Left lung (tissue), 10 donors: ENCODE measurements around the gene CPT1B. TPM values are rescaled to one million over a fixed set of nuclear protein-coding genes. Genes with fewer than 3 reads are reported as not detected.

Source experiments
- ATAC-seq: fragments of 200-7000 bp; cut with Tn5 transposase; one replicate; pipeline ENCODE4 v1.9.1; 2020; ENCODE audit warnings: moderate library complexity
- DNase-seq, 4 donors: peaks; one replicate each; pipeline ENCODE4 v3.0.0-alpha.2; 2013 to 2020
- H3K27ac ChIP-seq, 2 donors: fragments of 200-600 bp; sonication (generic) in 1 of 2; one replicate each; pipeline versions ENCODE4 v1.5.0 to v1.8.0; 2020 to 2021
- H3K27me3 ChIP-seq, 2 donors: fragments of 200-600 bp; sonication (generic) in 1 of 2; one replicate each; pipeline versions ENCODE4 v1.5.0 to v1.8.0; 2020 to 2021
- H3K36me3 ChIP-seq, 2 donors: fragments of 200-600 bp; sonication (generic) in 1 of 2; one replicate each; pipeline versions ENCODE4 v1.5.0 to v1.8.0; 2020 to 2021
- H3K4me1 ChIP-seq, 2 donors: fragments of 200-600 bp; one replicate each; pipeline ENCODE4 v1.8.0; 2021
- H3K4me3 ChIP-seq, 2 donors: fragments of 200-600 bp; sonication (generic) in 1 of 2; one replicate each; pipeline versions ENCODE4 v1.5.0 to v1.8.0; 2020 to 2021; ENCODE audit warnings: mild to moderate bottlenecking in 1 of 2
- H3K9me3 ChIP-seq, 2 donors: fragments of 200-600 bp; sonication (generic) in 1 of 2; one replicate each; pipeline versions ENCODE4 v1.5.0 to v1.8.0; 2020 to 2021
- intact Hi-C, 2 donors: fragments of 100-400 bp; cut with DNase I; formaldehyde crosslinking; loops; one replicate each; pipeline versions ENCODE4 v1.11.2 to v1.14.2; 2022
- polyA plus RNA-seq, 6 donors: library from polyadenylated mRNA; unstranded; fragments of 120-200 nt; gene quantifications; one replicate each; pipeline ENCODE4 v1.2.1, GENCODE V29; 2013; ENCODE audit not compliant: insufficient read length in 6 of 6
- total RNA-seq, 2 donors: library from RNA; stranded (reverse); fragmentation: NEBNext Ultra II Directional; extraction: Animal tissue kit (Norgen Biotek cat#: 25700); gene quantifications; one replicate each; pipeline ENCODE4 v1.2.1, GENCODE V29; 2021
- TF ChIP-seq, protein P1 (sequence below), 2 donors: fragments of 200-600 bp; sonication (generic) in 1 of 2; IDR thresholded peaks; one replicate each; pipeline versions ENCODE4 v1.5.0 to v1.8.0; 2021; ENCODE audit warnings: antibody characterized with exemption in 2 of 2
- donor health status: DM: no; HTN: yes; CAD: no.
- donor health status: DM: no; HTN: no; CAD: no.

Gene CPT1B
- total and polyA plus RNA-seq, 8 donors = 9.8 to 20.0 (median 13.4) TPM

DNA sequence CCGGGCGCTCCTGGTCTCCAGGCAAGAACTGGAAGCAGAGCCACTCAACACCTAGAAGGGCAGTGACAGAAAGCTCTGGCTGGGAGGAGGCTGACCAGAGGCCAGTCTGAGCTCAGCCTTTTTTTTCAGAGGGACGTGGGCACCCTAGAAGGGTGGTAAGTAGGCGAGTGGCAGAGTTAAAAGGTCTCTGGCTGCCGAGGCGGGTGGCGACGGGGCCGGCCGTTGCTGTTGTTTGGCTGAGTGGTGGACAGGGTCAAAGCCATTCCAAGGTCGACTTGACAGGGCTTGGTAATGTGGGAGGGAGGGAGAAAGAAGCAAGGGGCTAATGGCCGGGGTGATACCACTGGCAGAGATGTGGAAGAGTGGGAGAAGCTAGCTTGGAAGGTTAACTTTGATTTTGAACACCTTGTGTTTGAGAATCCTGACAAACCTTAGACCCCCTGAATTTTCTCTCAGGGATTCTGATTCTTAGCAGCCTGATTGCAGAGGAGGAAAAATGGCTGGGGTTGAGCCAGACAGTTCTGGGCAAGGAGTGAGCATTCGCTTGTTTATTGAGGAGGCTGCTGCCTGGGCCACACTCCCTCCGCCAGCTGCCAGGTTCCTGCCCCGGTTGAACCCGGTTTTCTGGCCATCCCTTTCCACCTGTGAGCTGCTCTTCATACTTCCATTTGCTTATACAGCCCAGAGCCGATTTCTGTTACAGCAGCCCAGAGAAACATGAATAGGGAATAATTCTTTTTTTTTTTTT, 14.6 kb downstream of the CPT1B start:
- no peaks in the 10 kb centered on the region for H3K9me3 ChIP-seq
- H3K27ac ChIP-seq = peak overlapping the region; percentile 63 to 73
- peaks cover 0 to 7% of the 10 kb centered on the region in 2 donors for H3K36me3 ChIP-seq
- TF ChIP-seq, protein P1, sequence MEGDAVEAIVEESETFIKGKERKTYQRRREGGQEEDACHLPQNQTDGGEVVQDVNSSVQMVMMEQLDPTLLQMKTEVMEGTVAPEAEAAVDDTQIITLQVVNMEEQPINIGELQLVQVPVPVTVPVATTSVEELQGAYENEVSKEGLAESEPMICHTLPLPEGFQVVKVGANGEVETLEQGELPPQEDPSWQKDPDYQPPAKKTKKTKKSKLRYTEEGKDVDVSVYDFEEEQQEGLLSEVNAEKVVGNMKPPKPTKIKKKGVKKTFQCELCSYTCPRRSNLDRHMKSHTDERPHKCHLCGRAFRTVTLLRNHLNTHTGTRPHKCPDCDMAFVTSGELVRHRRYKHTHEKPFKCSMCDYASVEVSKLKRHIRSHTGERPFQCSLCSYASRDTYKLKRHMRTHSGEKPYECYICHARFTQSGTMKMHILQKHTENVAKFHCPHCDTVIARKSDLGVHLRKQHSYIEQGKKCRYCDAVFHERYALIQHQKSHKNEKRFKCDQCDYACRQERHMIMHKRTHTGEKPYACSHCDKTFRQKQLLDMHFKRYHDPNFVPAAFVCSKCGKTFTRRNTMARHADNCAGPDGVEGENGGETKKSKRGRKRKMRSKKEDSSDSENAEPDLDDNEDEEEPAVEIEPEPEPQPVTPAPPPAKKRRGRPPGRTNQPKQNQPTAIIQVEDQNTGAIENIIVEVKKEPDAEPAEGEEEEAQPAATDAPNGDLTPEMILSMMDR (IDR thresholded peaks at IDR 0.05) = no peak
- peaks cover 0 to 8% of the 10 kb centered on the region in 2 donors for H3K4me1 ChIP-seq
- DNase-seq (no peak), ATAC-seq (peak; percentile 31)
- peak overlapping the region; percentile 48 to 56 for H3K4me3 ChIP-seq
- intact Hi-C loops = no loop called here
- H3K27me3 ChIP-seq = no peaks in the 10 kb centered on the region

DNA sequence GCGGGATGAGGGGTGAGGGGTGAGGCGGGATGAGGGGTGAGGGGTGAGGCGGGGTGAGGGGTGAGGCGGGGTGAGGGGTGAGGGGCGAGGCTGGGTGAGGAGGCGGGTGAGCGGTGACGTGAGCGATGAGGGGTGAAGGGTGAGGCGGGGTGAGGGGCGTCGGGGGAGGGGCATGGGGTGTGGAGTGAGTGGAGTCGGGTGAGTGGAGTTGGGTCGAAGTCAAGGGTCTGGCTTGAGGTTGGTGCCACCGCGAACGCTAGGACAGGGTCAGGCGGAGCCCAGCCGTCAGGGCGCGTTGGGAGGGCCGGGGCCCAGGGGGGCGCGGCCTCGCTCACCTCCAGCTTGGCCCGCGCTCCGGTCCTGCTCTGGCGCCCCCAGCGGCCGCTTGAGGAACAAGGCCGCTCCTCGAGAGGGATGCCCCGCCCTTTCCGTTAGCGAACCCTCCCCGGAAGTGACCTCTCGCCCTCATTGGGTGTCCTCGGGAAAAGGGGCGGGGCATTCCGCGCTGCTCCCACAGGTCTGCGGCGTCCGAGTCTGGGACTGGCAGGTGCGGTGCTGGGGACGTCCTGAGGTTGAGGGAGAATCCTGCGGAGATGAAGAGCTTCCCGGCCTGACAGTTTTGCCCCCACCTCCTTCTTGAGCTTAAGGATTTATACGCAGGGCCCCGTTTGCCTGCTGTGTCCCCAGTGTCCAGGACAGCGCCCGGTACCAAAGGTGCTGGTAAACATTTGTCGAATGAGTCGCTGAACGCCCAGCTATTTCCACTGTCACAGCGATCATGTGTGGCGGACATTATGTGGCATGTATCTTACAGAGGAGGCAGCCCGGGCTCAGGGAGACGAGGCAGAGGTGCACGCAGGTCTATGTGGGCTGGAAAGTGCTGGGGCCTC, 15.5 kb downstream of the CPT1B start, which contains the start of gene SYCE3:
Gene SYCE3 (minus strand): TSS at position 397 of the 890 bp plus-strand sequence. CDS start 6,514 bp downstream, outside the sequence.
- intact Hi-C loops = no loop called here
- H3K4me1 ChIP-seq = peaks cover 0 to 8% of the 10 kb centered on the region in 2 donors
- TF ChIP-seq, protein P1 (IDR thresholded peaks at IDR 0.05) = peak; percentile 96 to 100
- H3K4me3 ChIP-seq = peak within 1 kb of the TSS; percentile 48 to 56
- peak within 1 kb of the TSS; percentile 63 to 73 for H3K27ac ChIP-seq
- H3K9me3 ChIP-seq = no peaks in the 10 kb centered on the region
- DNase-seq (peak; percentile 91 to 99 (median 96)), ATAC-seq (peak; percentile 98)
- H3K36me3 ChIP-seq = no peaks in the 10 kb centered on the region
- H3K27me3 ChIP-seq = no peaks in the 10 kb centered on the region

DNA sequence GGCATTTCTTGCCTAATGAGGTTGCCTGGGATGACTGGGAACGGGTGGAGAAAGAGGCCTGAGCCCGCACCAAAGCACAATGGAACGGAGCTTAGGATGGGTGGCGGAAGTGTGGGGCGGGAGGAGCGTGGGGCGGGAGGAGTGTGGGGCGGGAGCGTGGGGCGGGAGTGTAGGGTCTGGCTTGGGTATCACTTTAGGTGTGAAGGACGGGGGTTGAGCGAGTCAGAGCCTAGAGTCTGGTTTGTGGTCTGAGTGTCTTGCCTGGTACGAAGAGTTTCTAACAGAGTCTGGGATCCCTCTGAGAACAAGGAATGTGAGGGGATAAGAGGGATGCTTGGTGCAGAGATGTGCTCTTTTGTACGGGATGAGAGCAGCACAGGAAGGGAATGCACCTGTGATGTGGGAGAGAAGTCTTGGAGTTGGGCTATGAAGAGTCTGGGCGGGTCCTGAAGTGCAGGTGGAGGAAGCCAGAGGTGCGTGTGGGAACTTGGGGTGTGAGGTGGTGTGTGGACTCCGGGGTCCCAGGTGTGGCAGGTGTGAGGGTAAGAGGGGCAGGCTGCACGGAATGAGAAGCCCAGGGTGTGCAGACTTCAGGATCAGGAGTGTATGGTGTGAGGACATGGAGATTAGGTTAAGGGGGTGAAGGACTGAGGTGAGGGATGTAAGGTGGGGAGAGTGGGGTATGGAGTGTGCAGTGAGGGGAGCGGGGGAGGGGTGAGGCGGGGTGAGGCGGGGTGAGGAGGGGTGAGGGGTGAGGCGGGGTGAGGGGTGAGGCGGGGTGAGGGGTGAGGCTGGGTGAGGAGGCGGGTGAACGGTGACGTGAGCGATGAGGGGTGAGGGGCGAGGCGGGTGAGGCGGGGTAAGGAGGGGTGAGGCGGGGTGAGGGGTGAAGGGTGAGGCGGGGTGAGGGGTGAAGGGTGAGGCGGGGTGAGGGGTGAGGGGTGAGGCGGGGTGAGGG, 16.5 kb downstream of the CPT1B start:
- Histone ChIP-seq H3K4me3 (no peak overlapping the region), H3K27ac (no peak overlapping the region), H3K9me3 (no peaks in the 10 kb centered on the region), H3K4me1 (peaks cover 0 to 8% of the 10 kb centered on the region in 2 donors), H3K36me3 (no peaks in the 10 kb centered on the region), H3K27me3 (no peaks in the 10 kb centered on the region)
- intact Hi-C loops = no loop called here
- TF ChIP-seq, protein P1 (IDR thresholded peaks at IDR 0.05) = no peak
- ATAC-seq (no peak), DNase-seq (peak in 1 of 4 donors; percentile 55)

DNA sequence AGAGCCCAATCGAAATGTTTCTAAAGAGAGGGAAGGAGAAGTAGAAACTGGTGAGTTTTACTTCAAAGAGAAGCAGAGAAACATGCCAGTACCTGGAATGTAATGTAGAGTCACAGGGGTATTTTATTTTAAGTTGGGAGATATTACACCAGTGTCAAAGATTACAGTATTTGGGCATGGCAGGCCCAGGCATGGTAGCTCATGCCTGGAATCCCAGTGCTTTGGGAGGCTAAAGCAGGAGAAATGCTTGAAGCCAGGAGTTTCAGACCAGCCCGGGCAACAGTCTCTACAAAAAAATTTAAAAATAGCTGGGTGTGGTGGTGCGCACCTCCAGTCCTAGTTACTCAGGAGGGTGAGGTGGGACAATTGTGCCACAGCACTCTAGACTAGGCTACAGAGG, 18.2 kb downstream of the CPT1B start:
- Histone ChIP-seq H3K27ac (no peak overlapping the region), H3K9me3 (no peaks in the 10 kb centered on the region), H3K27me3 (no peaks in the 10 kb centered on the region), H3K4me3 (no peak overlapping the region), H3K36me3 (no peaks in the 10 kb centered on the region), H3K4me1 (peaks cover 0 to 8% of the 10 kb centered on the region in 2 donors)
- ATAC-seq = no peak
- TF ChIP-seq, protein P1 (IDR thresholded peaks at IDR 0.05) = no peak
- DNase-seq = no peak
- intact Hi-C loops = no loop called here
